NT2/D1 (cell line): Measurements from ENCODE around the gene MAD1L1.

Source experiments
- DNase-seq: peaks from one replicate; pipeline ENCODE4 v3.0.0-alpha.2; 2011; ENCODE audit warnings: low read depth, low spot score
- H3K27me3 ChIP-seq: 2 replicates; pipeline ENCODE4 v1.6.0; 2011; ENCODE audit warnings: mild to moderate bottlenecking; ENCODE audit not compliant: insufficient read length, insufficient read depth
- H3K36me3 ChIP-seq: 2 replicates; pipeline ENCODE4 v1.6.1; 2011; ENCODE audit warnings: mild to moderate bottlenecking, low read length, mixed read lengths; ENCODE audit not compliant: insufficient read depth, insufficient read length
- H3K4me1 ChIP-seq: 2 replicates; pipeline ENCODE4 v1.5.1; 2011; ENCODE audit not compliant: insufficient read depth, insufficient read length
- H3K4me3 ChIP-seq: 2 replicates; pipeline ENCODE4 v1.5.1; 2011; ENCODE audit warnings: low read depth; ENCODE audit not compliant: insufficient read length
- H3K9ac ChIP-seq: 2 replicates; pipeline ENCODE4 v1.6.0; 2011; ENCODE audit warnings: low read depth; ENCODE audit not compliant: insufficient read length
- H3K9me3 ChIP-seq: 2 replicates; pipeline ENCODE4 v1.5.1; 2011; ENCODE audit warnings: mild to moderate bottlenecking, low read length; ENCODE audit not compliant: insufficient read depth
- SUZ12 ChIP-seq: IDR thresholded peaks from 2 replicates; pipeline ENCODE4 v1.6.1; 2011; ENCODE audit not compliant: insufficient read length, insufficient read depth; ENCODE audit errors: extremely low read depth
- YY1 ChIP-seq: IDR thresholded peaks from 2 replicates; pipeline ENCODE4 v1.6.1; 2011; ENCODE audit not compliant: insufficient read length, insufficient read depth
- ZNF274 ChIP-seq: IDR thresholded peaks from 2 replicates; pipeline ENCODE4 v1.6.1; 2011; ENCODE audit warnings: mild to moderate bottlenecking, low read depth, low read length

The MAD1L1 gene

DNA sequence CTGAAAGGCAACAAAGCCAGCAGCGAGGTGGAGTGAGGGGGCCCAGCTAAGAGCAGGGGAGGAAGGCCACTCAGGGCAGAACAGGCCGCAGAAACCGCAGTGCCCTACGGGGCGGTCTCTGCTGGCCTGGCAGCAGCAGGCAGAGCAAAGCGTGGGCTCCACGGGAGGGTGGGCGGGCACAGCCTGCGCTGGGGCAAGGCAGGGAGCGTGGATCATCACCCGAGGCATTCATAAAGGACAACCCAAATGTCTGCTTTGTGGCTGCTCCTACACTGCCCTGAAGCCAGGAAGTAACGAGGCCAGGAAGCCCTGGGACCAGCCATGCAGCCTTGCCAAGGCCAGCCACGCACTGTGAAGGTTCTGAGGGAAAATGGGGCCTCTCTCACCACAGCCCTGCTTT lies 127.5 kb downstream of the MAD1L1 start:
- peak overlapping the region; percentile 44 for H3K9ac ChIP-seq
- peaks cover 53% of the 10 kb centered on the region for H3K4me1 ChIP-seq
- no peak for DNase-seq
- no peaks in the 10 kb centered on the region for H3K9me3 ChIP-seq
- TF ChIP-seq SUZ12 (no peak), YY1 (no peak), ZNF274 (no peak)
- H3K4me3 ChIP-seq: no peak overlapping the region
- no peaks in the 10 kb centered on the region for H3K27me3 ChIP-seq
- H3K36me3 ChIP-seq: peaks cover 27% of the 10 kb centered on the region

DNA sequence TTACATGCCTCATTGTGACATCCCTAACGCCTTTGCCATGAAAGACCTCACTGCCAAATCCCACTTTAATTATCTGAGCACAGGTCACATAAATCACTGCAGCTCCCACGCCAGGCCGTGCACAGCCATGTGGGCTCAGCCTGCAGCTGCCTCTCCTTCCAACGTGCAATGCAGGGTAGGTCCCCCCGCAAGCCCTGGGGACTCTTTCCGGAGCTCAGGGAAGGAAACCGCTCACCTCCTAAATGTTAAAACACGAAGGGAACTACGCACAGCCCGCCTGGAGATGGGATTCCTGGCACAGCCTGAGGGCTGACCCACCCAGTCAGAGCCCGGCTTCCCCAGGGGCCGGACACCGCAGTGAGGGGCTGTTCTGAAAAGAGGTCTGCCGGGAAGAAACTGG lies 128.0 kb downstream of the MAD1L1 start:
- peaks cover 23% of the 10 kb centered on the region for H3K36me3 ChIP-seq
- no peaks in the 10 kb centered on the region for H3K9me3 ChIP-seq
- H3K27me3 ChIP-seq: no peaks in the 10 kb centered on the region
- H3K4me1 ChIP-seq: peaks cover 48% of the 10 kb centered on the region
- no peak for DNase-seq
- no peak for TF ChIP-seq SUZ12
- no peak for TF ChIP-seq ZNF274
- no peak for TF ChIP-seq YY1
- H3K4me3 ChIP-seq: no peak overlapping the region
- peak overlapping the region; percentile 44 for H3K9ac ChIP-seq

DNA sequence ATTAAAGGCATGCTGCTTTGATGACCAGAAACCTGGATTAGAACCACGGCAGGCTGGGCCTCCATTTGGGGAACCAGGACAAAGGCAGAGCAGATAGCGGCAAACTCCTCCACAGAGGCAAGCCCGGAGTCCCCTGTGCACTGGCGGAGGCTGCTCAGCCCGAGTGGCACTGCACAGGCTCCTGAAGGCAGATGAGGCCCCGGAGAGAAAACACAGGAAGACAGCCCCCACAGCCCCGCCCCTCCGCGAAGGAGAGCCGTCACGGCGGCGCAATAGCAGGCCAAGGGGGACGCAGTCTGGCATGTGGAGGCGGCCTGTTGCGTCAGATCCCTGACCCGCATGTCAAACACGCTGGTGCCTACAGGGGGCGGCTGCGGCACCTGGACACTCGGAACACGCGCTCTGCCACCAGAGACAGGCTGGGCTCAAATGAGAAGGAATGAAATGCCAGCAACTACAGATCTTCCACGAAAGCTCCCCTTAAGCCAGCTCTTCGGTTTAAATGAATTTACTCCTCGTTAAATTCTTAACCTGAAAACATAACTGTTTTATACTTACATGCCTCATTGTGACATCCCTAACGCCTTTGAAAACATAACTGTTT lies 128.5 kb downstream of the MAD1L1 start:
- Histone ChIP-seq H3K9ac (peak overlapping the region; percentile 52), H3K27me3 (no peaks in the 10 kb centered on the region), H3K4me1 (peaks cover 49% of the 10 kb centered on the region), H3K4me3 (no peak overlapping the region), H3K9me3 (no peaks in the 10 kb centered on the region), H3K36me3 (peaks cover 21% of the 10 kb centered on the region)
- no peak for DNase-seq
- TF ChIP-seq ZNF274 (no peak), SUZ12 (no peak), YY1 (no peak)

DNA sequence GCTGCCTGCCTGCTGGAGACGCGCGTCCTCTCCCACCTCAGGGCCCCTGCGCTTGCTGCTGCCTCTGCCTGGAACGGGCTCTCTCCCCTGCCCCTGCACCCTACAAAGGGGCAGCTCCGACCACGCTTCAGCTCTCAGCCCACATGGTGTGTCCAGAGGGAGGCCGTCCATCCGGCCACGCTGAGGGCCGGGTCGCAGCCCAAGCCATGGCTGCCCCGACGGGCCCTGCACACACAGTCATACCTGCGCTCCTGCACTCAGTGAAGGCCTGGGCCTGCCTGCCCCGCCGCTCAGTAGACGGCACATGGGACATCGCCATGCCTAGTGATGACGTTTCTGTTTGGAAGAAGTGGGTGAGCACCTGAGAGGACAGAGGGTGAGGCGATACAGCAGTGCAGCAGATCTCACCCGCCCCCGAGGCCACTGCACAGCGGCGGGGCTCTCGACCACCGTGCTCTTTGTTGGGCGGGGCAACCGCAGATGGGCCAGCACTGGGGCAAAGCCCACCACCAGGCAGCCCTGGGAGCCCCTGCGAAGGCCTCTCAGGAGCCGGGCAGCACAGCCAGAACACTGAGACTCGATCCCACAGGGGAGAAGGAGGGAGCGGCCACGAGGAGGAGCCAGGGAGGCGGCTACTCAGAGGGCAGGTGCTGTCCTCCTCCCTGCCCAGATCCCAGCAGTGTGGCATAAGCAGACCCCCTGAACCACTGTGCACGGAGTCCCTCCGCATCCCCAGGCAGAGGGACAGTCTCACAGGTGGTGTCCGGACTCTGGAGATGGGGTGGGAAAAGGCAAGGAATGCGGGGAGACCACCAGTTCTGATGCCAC lies 129.5 kb downstream of the MAD1L1 start:
- H3K9ac ChIP-seq: peak overlapping the region; percentile 57
- H3K4me3 ChIP-seq: no peak overlapping the region
- no peaks in the 10 kb centered on the region for H3K27me3 ChIP-seq
- TF ChIP-seq YY1: no peak
- no peak for TF ChIP-seq SUZ12
- TF ChIP-seq ZNF274: no peak
- H3K4me1 ChIP-seq: peaks cover 47% of the 10 kb centered on the region
- no peak for DNase-seq
- H3K9me3 ChIP-seq: no peaks in the 10 kb centered on the region
- peaks cover 23% of the 10 kb centered on the region for H3K36me3 ChIP-seq

DNA sequence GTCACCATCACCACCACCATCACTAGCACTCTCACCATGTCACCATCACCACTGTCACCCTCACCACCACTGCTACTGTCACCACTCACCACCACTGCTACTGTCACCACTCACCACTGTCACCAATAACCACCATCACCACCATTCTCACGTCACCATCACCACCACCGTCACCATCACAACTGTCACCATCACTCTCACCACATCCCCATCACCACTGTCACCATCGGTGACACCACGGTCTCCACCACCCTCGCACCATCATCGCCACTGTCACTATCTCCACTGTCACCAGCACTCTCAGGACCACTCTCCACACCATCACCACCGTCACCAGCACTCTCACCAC lies 130.4 kb downstream of the MAD1L1 start:
- Histone ChIP-seq H3K36me3 (peaks cover 30% of the 10 kb centered on the region), H3K4me3 (no peak overlapping the region), H3K4me1 (peaks cover 45% of the 10 kb centered on the region), H3K9ac (no peak overlapping the region), H3K27me3 (no peaks in the 10 kb centered on the region), H3K9me3 (no peaks in the 10 kb centered on the region)
- TF ChIP-seq SUZ12: no peak
- TF ChIP-seq YY1: no peak
- TF ChIP-seq ZNF274: no peak
- DNase-seq: no peak

DNA sequence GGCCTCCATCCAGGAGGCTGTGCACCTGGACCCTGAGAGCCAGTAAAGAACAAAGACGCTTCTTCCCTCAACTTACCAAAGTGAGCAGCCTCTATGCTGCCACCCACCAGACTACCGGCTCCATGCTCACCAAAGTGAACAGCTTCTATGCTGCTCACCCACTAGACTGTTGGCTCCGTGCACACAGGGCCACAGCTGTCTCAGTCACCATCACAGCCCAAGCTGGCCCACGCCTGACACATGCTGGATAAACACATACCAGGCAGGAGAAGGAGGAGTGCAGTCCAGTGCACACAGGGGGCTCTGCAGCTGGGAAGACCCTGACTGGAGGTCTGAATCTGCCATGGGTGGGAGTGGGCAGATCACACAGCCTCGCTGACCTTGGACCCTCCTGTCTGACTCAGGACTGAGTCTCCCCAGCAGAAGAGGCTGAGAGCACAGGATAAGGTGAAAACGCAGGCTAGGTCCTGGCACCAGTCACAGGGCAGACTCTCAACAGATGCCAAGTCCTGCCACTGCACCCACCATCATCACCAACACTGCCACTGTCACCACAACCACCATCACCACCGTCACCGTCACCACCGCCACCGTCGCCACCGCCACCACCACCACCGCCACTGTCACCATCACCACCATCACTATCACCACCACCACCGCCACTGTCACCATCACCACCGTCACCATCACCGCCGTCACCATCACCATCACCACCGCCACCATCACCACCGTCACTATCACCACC lies 130.9 kb downstream of the MAD1L1 start:
- Histone ChIP-seq H3K4me3 (no peak overlapping the region), H3K27me3 (no peaks in the 10 kb centered on the region), H3K4me1 (peaks cover 41% of the 10 kb centered on the region), H3K9ac (no peak overlapping the region), H3K36me3 (peaks cover 30% of the 10 kb centered on the region), H3K9me3 (no peaks in the 10 kb centered on the region)
- DNase-seq: no peak
- TF ChIP-seq YY1: no peak
- no peak for TF ChIP-seq SUZ12
- TF ChIP-seq ZNF274: no peak
